Activated CD8-positive, alpha-beta memory T cell treated with anti-CD3 and anti-CD28 coated beads for 24 hours (primary cell): ENCODE results near the gene CCL4L2.
"Not testable (repeated sequence)": the region's sequence is repeated elsewhere in the genome, so short reads cannot be mapped to it uniquely, and the experiment has no call there.

Experiments
- DNase-seq: peaks from one replicate; pipeline ENCODE4 v3.0.0-alpha.2; 2020

The CCL4L2 gene

GRCh38 chr17:36210439-36211211, at the start of gene CCL4L2:
TSS of gene CCL4L2 (plus strand) at chr17:36211063.
- DNase-seq, result not testable (repeated sequence)

- DNase-seq, result not testable (repeated sequence)
Measured at GRCh38 chr17:36168836-36169235, 42.0 kb upstream of the CCL4L2 start.

GRCh38 chr17:36176536-36176935, 34.3 kb upstream of the CCL4L2 start, which contains the start of gene TBC1D3B:
TSS of gene TBC1D3B (minus strand) at chr17:36176636. CDS start at chr17:36175050, 1,586 bp downstream.
- not testable (repeated sequence) for DNase-seq

DNA sequence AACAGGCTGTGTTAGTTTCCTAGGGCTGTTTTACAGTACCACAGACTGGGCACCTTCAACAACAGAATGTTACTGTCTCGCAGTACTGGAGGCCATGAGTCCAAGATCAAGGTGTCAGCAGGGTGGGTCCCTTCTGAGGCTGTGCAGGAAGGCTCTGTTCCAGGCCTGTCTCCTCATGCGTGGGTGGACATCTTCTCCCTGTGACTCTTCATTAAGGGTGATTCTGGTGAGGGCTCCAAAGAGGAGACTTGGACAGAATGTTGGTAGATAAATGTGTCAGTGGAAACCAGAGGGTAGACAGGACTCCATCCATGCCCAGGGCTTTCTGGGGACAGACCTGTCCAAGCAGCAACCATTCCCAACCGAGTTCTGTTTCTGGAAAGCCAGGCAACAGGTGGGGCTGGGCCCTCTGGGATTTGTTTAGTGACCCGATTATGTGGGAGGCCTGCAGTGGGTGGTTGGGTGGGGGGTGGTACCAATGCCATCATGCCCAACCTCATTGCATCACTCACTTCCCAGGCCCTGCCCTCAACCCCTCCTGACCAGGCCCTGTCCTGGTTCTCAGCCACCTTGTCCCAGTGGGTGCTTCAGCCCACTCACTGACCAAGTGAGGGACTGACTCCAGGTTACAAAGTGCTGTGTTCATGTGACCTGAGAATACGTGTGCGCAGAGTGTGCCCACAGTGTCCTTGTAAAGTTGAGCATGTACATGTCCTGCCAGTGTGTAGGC, 29.3 kb upstream of the CCL4L2 start:
- DNase-seq, result not testable (repeated sequence)

DNA sequence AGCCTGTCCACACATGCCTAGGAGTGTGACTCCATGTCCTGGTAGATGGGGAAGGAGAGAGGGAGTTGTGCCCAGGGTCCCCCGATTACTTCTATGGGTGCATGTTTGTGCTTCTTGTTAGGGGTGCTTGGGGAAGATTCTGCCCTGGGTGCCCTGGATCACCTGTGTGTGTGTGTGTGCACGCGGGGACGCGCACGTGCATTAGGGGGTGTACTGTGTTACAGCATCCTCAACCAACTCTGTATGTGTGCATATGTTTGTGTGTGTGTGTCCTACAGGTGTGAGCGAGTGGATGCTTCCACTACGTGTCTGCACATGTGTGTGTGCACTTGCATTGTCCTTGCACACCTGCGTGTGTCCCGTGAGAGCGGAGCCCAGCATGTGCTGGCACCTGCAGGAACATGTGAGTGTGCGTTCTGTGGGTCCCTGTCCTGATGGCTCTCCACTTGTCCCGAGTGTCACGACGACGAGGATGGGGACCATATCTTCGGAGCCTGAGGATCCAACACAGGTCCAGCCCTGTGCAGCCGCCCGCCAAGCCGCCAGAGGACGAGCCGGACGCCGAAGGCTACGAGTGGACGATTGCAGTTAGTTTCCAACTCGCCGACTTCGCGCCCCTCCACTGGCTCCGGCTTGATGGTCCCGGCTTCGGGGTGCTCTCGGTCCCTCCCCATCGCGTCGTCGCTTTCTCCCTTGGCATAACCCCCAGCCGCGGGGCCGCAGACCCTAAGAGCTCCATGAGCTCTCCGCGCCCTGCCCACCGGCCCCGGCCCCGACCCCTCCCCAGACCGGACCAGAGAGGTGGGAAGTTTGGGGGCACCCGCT, 28.5 kb upstream of the CCL4L2 start:
- DNase-seq, result no peak

GRCh38 chr17:36183001-36183971, 27.6 kb upstream of the CCL4L2 start:
- no peak for DNase-seq

DNA sequence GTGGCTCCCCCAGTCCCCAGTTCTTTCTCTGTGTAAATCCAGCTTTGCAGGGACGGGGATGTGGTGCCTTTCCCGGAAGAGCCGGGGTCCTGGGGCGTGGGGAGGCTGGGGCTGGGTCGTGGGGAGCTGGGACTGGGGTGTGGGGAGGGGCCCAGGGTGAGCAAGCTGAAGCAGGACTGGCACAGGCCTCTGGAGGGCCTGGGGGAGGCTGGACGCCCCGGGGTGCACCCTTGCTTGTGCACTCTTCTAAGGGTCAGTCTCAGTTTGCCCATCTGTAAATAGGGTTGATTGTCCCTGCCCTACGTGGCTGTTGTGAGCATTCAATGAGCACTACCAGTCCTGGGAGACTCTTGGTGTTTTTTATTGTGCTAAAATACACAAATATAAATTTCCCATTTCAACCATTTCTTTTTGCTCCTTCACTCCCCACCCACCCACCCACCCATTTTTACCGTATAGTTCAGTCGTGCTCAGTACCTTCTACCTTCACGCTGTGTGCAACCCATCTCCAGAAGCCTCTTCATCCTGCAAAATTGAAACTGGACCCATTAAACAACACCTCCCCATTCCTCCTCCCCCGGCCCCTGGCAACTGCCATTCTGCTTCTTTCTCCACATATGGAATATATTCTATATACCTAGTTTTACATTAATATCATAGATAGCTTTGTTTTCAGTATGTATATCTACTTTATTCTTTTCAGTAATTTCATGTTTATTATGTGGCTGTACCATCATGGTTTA, 26.7 kb upstream of the CCL4L2 start:
- DNase-seq, result no peak

GRCh38 chr17:36185416-36185815, 25.4 kb upstream of the CCL4L2 start:
- DNase-seq, result no peak

GRCh38 chr17:36186810-36187763, 23.8 kb upstream of the CCL4L2 start:
- not testable (repeated sequence) for DNase-seq

DNA sequence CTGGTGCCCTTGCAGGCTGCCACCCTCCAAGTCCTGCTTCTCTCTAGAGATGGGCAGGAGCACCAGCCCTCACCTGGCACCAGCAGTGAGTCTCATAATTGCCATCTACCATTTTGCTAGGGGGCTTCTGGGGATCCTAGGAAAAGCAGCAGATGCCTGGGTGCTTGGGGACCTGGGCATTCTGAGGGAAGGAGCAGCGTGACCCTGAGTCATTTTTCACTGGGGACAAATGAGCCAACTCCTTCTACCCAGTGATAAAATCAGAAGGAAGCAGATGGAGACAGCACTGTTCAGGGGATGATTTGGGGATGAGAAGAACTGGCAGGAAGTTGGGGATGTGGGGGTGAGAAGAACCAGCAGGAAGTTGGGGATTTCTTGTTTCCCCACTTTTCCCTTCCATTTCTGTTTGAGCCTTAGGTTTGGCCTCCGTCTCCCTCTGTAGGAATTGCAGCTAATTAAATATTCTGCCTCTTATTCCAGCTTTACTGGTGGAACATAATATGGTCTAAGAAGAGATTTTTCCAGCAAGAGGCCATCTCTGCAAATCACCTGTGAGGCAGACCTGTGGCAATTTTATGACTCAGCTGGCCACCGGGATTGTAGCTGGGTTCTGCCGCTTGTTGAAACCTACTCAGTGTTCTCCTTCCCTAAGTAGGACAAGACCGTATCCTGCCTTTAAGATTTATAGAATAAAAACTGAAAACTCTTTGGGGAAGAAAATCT, 22.8 kb upstream of the CCL4L2 start:
- DNase-seq, result not testable (repeated sequence)

- peak; percentile 73 for DNase-seq
Measured at GRCh38 chr17:36188891-36189306, 22.0 kb upstream of the CCL4L2 start.

GRCh38 chr17:36189993-36190392, 20.9 kb upstream of the CCL4L2 start:
- not testable (repeated sequence) for DNase-seq

- DNase-seq, result not testable (repeated sequence)
Measured at GRCh38 chr17:36190549-36191330, 20.1 kb upstream of the CCL4L2 start.

DNA sequence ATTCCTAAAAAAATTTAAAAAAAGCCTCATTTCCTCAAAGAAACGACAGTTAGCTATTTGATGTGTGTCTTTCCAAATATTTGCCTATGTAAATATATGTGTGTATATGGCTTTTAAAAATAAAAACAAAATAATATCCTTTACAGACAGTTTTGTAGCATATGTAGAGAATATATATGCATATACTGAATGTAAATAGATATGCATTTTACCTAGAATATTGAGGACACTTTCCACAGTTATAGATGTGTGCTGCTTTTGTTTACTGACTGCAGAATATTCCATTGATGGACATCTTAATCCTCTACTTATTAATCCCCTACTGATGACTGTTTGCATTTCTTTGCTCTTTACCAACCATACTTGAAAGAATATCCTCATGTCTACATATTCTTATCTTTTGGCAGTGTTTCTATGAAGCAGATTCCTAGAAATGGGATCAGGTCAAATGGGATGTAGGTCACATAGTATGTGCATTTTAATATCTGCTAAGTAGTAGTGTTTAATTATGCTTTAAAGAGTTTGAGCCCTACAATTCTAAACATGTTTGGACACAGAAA, 17.6 kb upstream of the CCL4L2 start:
- no peak for DNase-seq

GRCh38 chr17:36194147-36194831, 16.6 kb upstream of the CCL4L2 start:
- DNase-seq, result not testable (repeated sequence)

DNA sequence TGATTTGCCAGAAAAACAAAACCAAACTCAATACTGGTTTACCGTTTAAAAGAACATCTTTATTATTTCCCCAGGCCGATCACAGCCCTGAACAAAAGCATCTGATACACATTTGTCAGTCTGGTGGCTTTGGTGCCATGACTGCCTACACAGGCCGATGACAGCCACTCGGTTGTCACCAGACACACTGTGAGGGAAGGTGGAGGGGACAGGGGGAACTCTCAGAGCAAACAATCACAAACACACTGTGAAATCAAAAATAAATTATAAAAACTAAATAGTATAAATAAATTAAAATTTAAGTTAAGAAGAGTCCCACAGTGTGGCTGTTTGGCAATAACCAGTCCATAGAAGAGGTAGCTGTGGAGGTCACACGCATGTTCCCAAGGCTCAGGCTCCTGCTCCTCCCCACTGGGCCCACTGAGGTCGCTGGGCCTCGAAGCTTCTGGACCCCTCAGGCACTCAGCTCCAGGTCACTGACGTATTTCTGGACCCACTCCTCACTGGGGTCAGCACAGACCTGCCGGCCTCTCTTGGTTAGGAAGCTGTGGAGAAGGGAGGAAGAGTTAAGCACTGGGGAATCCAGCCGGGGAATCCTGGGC, 15.9 kb upstream of the CCL4L2 start:
- DNase-seq, result not testable (repeated sequence)
